ENCODE data around the gene ABCE1.

Gene ABCE1

GRCh38 chr4:145177906-145178538 is 79.9 kb downstream of the ABCE1 start:
- no peak for DNase-seq

GRCh38 chr4:145178740-145179280 is 80.7 kb downstream of the ABCE1 start:
- DNase-seq: no peak
